Central memory CD4-positive, alpha-beta T cell (primary cell): ENCODE data around the gene RYR2.

Source experiments
- DNase-seq: peaks from one replicate; pipeline ENCODE4 v3.0.0; 2022
- total RNA-seq, 3 experiments: gene quantifications; one replicate each; lab custom pipeline; 2026; lab: John Stamatoyannopoulos, UW

RYR2 gene
- 0 to 0.58 (median 0.04) reads per million in 3 experiments for total RNA-seq

GRCh38 chr1:237041795-237042525 is at the start of gene RYR2:
TSS of gene RYR2 (plus strand) at chr1:237042184. CDS start at chr1:237042522, 338 bp downstream.
- no peak for DNase-seq

- DNase-seq, result no peak
Observed at GRCh38 chr1:236992449-236992848, 49.5 kb upstream of the RYR2 start.

- DNase-seq, result no peak
Observed at GRCh38 chr1:236994450-236994849, 47.5 kb upstream of the RYR2 start.

GRCh38 chr1:236997361-236997760 is 44.6 kb upstream of the RYR2 start:
- DNase-seq, result no peak

- DNase-seq, result no peak
Observed at GRCh38 chr1:236997882-236998281, 44.1 kb upstream of the RYR2 start.

GRCh38 chr1:236998546-236998945 is 43.4 kb upstream of the RYR2 start:
- no peak for DNase-seq

GRCh38 chr1:237000191-237000590 is 41.8 kb upstream of the RYR2 start:
- no peak for DNase-seq

GRCh38 chr1:237003516-237003915 is 38.5 kb upstream of the RYR2 start:
- no peak for DNase-seq

- DNase-seq, result no peak
Observed at GRCh38 chr1:237004116-237004515, 37.9 kb upstream of the RYR2 start, which contains the start of gene MT1HL1. TSS of gene MT1HL1 (minus strand) at chr1:237004441. CDS start at chr1:237004372, 69 bp downstream.

- no peak for DNase-seq
Observed at GRCh38 chr1:237005674-237006073, 36.3 kb upstream of the RYR2 start.

- DNase-seq, result no peak
Observed at GRCh38 chr1:237007147-237007881, 34.7 kb upstream of the RYR2 start.

- no peak for DNase-seq
Observed at GRCh38 chr1:237009611-237010010, 32.4 kb upstream of the RYR2 start.

GRCh38 chr1:237011432-237011831 is 30.6 kb upstream of the RYR2 start:
- DNase-seq, result no peak

- no peak for DNase-seq
Observed at GRCh38 chr1:237012361-237012760, 29.6 kb upstream of the RYR2 start.

- no peak for DNase-seq
Observed at GRCh38 chr1:237012788-237013383, 29.1 kb upstream of the RYR2 start.

GRCh38 chr1:237013608-237014007 is 28.4 kb upstream of the RYR2 start:
- no peak for DNase-seq

GRCh38 chr1:237016626-237017025 is 25.4 kb upstream of the RYR2 start:
- no peak for DNase-seq

GRCh38 chr1:237018896-237019295 is 23.1 kb upstream of the RYR2 start:
- no peak for DNase-seq

GRCh38 chr1:237025358-237026074 is 16.5 kb upstream of the RYR2 start:
- DNase-seq, result no peak

GRCh38 chr1:237029240-237029639 is 12.7 kb upstream of the RYR2 start:
- DNase-seq, result no peak

GRCh38 chr1:237029850-237030535 is 12.0 kb upstream of the RYR2 start:
- no peak for DNase-seq

GRCh38 chr1:237031480-237031879 is 10.5 kb upstream of the RYR2 start:
- DNase-seq, result no peak
